IMR-90 (cell line): Measurements from ENCODE around the gene SYT17. TPM values are rescaled to one million over a fixed set of nuclear protein-coding genes. Genes with fewer than 3 reads are reported as not detected.

ENCODE experiments used
- ATAC-seq: fragments of 200-7000 bp; cut with Tn5 transposase; 2 replicates; pipeline ENCODE4 v1.9.1; 2020; ENCODE audit warnings: low read depth, mild to moderate bottlenecking, moderate library complexity
- BruUV-seq: library from RNA; stranded (reverse); fragments of 400-500 nt; replicated peaks from 2 replicates; lab custom pipeline; 2021; lab: Mats Ljungman, UMichigan
- CTCF ChIA-PET: fragments of 300-600 bp; formaldehyde crosslinking; extraction: SDS; loops from one replicate; lab custom pipeline; 2021; ENCODE audit warnings: antibody characterized with exemption; lab: Yijun Ruan, JAX
- POLR2A ChIA-PET: fragments of 300-600 bp; sonication (Branson Sonifier 250); formaldehyde crosslinking; loops from one replicate; lab custom pipeline; 2022; ENCODE audit warnings: antibody characterized with exemption; ENCODE audit not compliant: unreplicated experiment; lab: Charles Lee
- DNase-seq: peaks from one replicate; pipeline ENCODE4 v3.0.0; 2013
- H2AFZ ChIP-seq: replicated peaks from 2 replicates; pipeline ENCODE3; 2013; ENCODE audit warnings: low read length, mild to moderate bottlenecking; ENCODE audit not compliant: poor library complexity
- H2AK5ac ChIP-seq: 2 replicates; pipeline ENCODE4 v1.6.1; 2013; ENCODE audit warnings: low read depth, low read length, inconsistent platforms
- H2AK9ac ChIP-seq: replicated peaks from 2 replicates; pipeline ENCODE3; 2013; ENCODE audit warnings: mild to moderate bottlenecking, low read depth, low read length, moderate library complexity; ENCODE audit not compliant: poor library complexity
- H2BK120ac ChIP-seq: 2 replicates; pipeline ENCODE4 v1.6.1; 2013; ENCODE audit warnings: low read depth, low read length, inconsistent platforms
- H2BK15ac ChIP-seq: 3 replicates; pipeline ENCODE4 v1.6.1; 2013; ENCODE audit warnings: low read depth, low read length, inconsistent platforms
- H2BK20ac ChIP-seq: 2 replicates; pipeline ENCODE4 v1.6.1; 2013; ENCODE audit warnings: low read depth, mild to moderate bottlenecking, inconsistent platforms, low read length, moderate library complexity
- H2BK5ac ChIP-seq: 2 replicates; pipeline ENCODE4 v1.6.1; 2013; ENCODE audit warnings: mild to moderate bottlenecking, low read depth, low read length, inconsistent platforms; ENCODE audit not compliant: poor library complexity, severe bottlenecking
- H3K14ac ChIP-seq: replicated peaks from 2 replicates; pipeline ENCODE4 v1.6.1; 2013; ENCODE audit warnings: low read depth, low read length, inconsistent platforms
- H3K18ac ChIP-seq: 2 replicates; pipeline ENCODE4 v1.6.1; 2013; ENCODE audit warnings: low read depth, low read length, control low read depth
- H3K23ac ChIP-seq: 2 replicates; pipeline ENCODE4 v1.6.1; 2013; ENCODE audit warnings: low read depth, low read length, inconsistent platforms
- H3K27ac ChIP-seq: 2 replicates; pipeline ENCODE4 v1.5.1; 2013; ENCODE audit warnings: mild to moderate bottlenecking, control low read depth, low read length; ENCODE audit not compliant: insufficient read depth
- H3K27me3 ChIP-seq: 2 replicates; pipeline ENCODE4 v1.6.1; 2013; ENCODE audit warnings: low read length; ENCODE audit not compliant: control insufficient read depth, insufficient read depth
- H3K36me3 ChIP-seq: 2 replicates; pipeline ENCODE4 v1.6.1; 2013; ENCODE audit warnings: low read length, mixed read lengths; ENCODE audit not compliant: control insufficient read depth, insufficient read depth
- H3K4ac ChIP-seq: 2 replicates; pipeline ENCODE4 v1.6.1; 2013; ENCODE audit warnings: low read depth, low read length, inconsistent platforms
- H3K4me1 ChIP-seq: 2 replicates; pipeline ENCODE4 v1.6.1; 2013; ENCODE audit warnings: low read length, mixed read lengths; ENCODE audit not compliant: control insufficient read depth, insufficient read depth
- H3K4me2 ChIP-seq: 2 replicates; pipeline ENCODE4 v1.6.1; 2013; ENCODE audit warnings: low read depth, mild to moderate bottlenecking, control low read depth, low read length, moderate library complexity
- H3K4me3 ChIP-seq: 2 replicates; pipeline ENCODE4 v1.5.1; 2013; ENCODE audit warnings: low read depth, mild to moderate bottlenecking, control low read depth, low read length, moderate library complexity; ENCODE audit not compliant: insufficient read depth
- H3K56ac ChIP-seq: 2 replicates; pipeline ENCODE4 v1.6.1; 2013; ENCODE audit warnings: low read length, inconsistent platforms; ENCODE audit not compliant: insufficient read depth; ENCODE audit errors: extremely low read depth
- H3K79me1 ChIP-seq, 2 experiments: 2 replicates each; pipeline ENCODE4 v1.6.1; 2013; ENCODE audit warnings: low read length in 2 of 2, inconsistent platforms in 1 of 2, low read depth in 1 of 2
- H3K9ac ChIP-seq: 2 replicates; pipeline ENCODE4 v1.6.1; 2013; ENCODE audit warnings: low read depth, low read length, control low read depth
- H3K9me1 ChIP-seq: 2 replicates; pipeline ENCODE4 v1.6.1; 2013; ENCODE audit warnings: low read length, inconsistent platforms; ENCODE audit not compliant: insufficient read depth
- H3K9me3 ChIP-seq: 2 replicates; pipeline ENCODE4 v1.6.1; 2013; ENCODE audit warnings: low read length; ENCODE audit not compliant: control insufficient read depth, insufficient read depth
- H4K20me1 ChIP-seq: 2 replicates; pipeline ENCODE4 v1.6.1; 2013; ENCODE audit warnings: low read length, inconsistent platforms; ENCODE audit not compliant: insufficient read depth
- H4K5ac ChIP-seq: 2 replicates; pipeline ENCODE4 v1.6.1; 2013; ENCODE audit warnings: mild to moderate bottlenecking, low read depth, low read length, control low read depth
- H4K8ac ChIP-seq, 2 experiments: 2 replicates each; pipeline ENCODE4 v1.6.1; 2013; ENCODE audit warnings: low read depth in 2 of 2, low read length in 2 of 2, control low read depth in 1 of 2, inconsistent platforms in 1 of 2
- H4K91ac ChIP-seq: 2 replicates; pipeline ENCODE4 v1.6.1; 2013; ENCODE audit warnings: low read depth, low read length, inconsistent platforms; ENCODE audit not compliant: insufficient read depth
- BHLHE40 ChIP-seq: fragments of 150-350 bp; IDR thresholded peaks from 2 replicates; pipeline ENCODE4 v1.6.1; 2016; ENCODE audit warnings: mild to moderate bottlenecking, low read depth, low read length
- CEBPB ChIP-seq: IDR thresholded peaks from 2 replicates; pipeline ENCODE4 v1.6.1; 2012; ENCODE audit warnings: low read depth, low read length, improper control_type of control experiment
- CHD1 ChIP-seq: IDR thresholded peaks from 2 replicates; pipeline ENCODE4 v1.6.1; 2012; ENCODE audit warnings: low read depth, low read length, improper control_type of control experiment
- FOS ChIP-seq: fragments of 150-350 bp; IDR thresholded peaks from 2 replicates; pipeline ENCODE4 v1.6.1; 2016; ENCODE audit warnings: low read depth, low read length
- MAFK ChIP-seq: IDR thresholded peaks from 2 replicates; pipeline ENCODE4 v1.6.1; 2012; ENCODE audit warnings: low read depth, low read length, improper control_type of control experiment
- MAZ ChIP-seq: IDR thresholded peaks from 2 replicates; pipeline ENCODE4 v1.6.1; 2012; ENCODE audit warnings: low read depth, mild to moderate bottlenecking, low read length, improper control_type of control experiment, moderate library complexity, borderline replicate concordance
- MXI1 ChIP-seq: IDR thresholded peaks from 2 replicates; pipeline ENCODE4 v1.6.1; 2012; ENCODE audit warnings: low read depth, mild to moderate bottlenecking, low read length, moderate library complexity, borderline replicate concordance
- NFE2L2 ChIP-seq: fragments of 150-350 bp; IDR thresholded peaks from 2 replicates; pipeline ENCODE4 v1.6.1; 2016; ENCODE audit warnings: low read depth, mild to moderate bottlenecking, low read length
- RAD21 ChIP-seq: IDR thresholded peaks from 2 replicates; pipeline ENCODE4 v1.6.1; 2012; ENCODE audit warnings: low read length, improper control_type of control experiment
- RCOR1 ChIP-seq: IDR thresholded peaks from 2 replicates; pipeline ENCODE4 v1.6.1; 2012; ENCODE audit warnings: mild to moderate bottlenecking, low read length, improper control_type of control experiment; ENCODE audit not compliant: insufficient replicate concordance
- RFX5 ChIP-seq: IDR thresholded peaks from 2 replicates; pipeline ENCODE4 v1.8.0; 2012; ENCODE audit warnings: low read depth, mild to moderate bottlenecking, low read length, moderate library complexity
- SMC3 ChIP-seq: fragments of 150-350 bp; IDR thresholded peaks from 2 replicates; pipeline ENCODE4 v1.6.1; 2016; ENCODE audit warnings: low read depth, mild to moderate bottlenecking, antibody characterized with exemption, low read length, moderate library complexity
- WGBS, 2 experiments: methylation state at CpG; one replicate each; pipeline versions ENCODE4 v1.1.5 to v1.1.7; 2013; ENCODE audit warnings: missing lambda C conversion rate in 2 of 2; ENCODE audit not compliant: insufficient read length in 1 of 2; ENCODE audit errors: extremely low coverage in 2 of 2; 5-methylcytosine and 5-hydroxymethylcytosine counted together
- dilution Hi-C: fragments of 300-500 bp; cut with HindIII; formaldehyde crosslinking; loops from one replicate; pipeline ENCODE4 v1.14.3; 2018; ENCODE audit warnings: low sequenced_read_pairs; ENCODE audit not compliant: unreplicated experiment
- in situ Hi-C: fragments of 300-500 bp; cut with MboI; formaldehyde crosslinking; loops from 3 replicates; pipeline ENCODE4 v1.14.3; 2019; ENCODE audit warnings: low sequenced_read_pairs, inconsistent platforms, mixed read lengths
- intact Hi-C: fragments of 100-400 bp; cut with micrococcal nuclease; formaldehyde crosslinking; loops from 2 replicates; pipeline ENCODE4 v1.10.0; 2022
- polyA plus RNA-seq, 3 experiments: library from polyadenylated mRNA; depleted of rRNA; stranded (reverse); fragments of >200 nt; gene quantifications; 2 replicates each; pipeline ENCODE4 v1.2.3, GENCODE V29; 2012; ENCODE audit warnings: low replicate concordance in 1 of 3
- total RNA-seq: library from RNA; depleted of rRNA; stranded (reverse); fragments of >200 nt; gene quantifications from 2 replicates; pipeline ENCODE4 v1.2.3, GENCODE V29; 2012
- TF ChIP-seq, protein P1 (sequence below): conservative IDR thresholded peaks from 2 replicates; pipeline ENCODE4 v1.5.1; 2012; ENCODE audit warnings: mild to moderate bottlenecking, low read depth, low read length, improper control_type of control experiment
- TF ChIP-seq, protein P2 (sequence below): fragments of 150-350 bp; IDR thresholded peaks from 2 replicates; pipeline ENCODE4 v1.6.1; 2016; ENCODE audit warnings: low read depth, mild to moderate bottlenecking, low read length, moderate library complexity, borderline replicate concordance

The SYT17 gene
- total and polyA plus RNA-seq, 2 of the 4 experiments (the other 2 are of a cell fraction), result not detected

DNA sequence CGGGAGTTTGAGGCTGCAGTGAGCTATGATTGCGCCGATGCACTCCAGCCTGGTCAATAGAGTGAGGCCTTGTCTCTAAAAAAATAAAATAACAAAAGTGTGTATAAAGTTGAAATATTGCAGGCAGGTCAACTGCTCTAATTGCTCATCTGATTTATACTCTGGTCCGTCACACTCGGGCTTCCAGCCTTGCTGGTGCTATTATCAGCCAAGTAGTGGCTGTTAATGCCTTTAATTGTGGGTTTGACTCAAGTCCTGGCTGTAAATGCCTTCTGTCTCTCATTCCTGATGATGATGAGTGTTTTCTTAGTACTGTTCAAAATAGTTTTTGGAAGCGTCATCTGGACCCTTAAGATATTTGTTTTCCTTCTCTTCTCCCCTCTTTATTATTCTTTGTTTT lies 18.4 kb downstream of the SYT17 start:
- Histone ChIP-seq H4K91ac (no peak overlapping the region), H2BK15ac (no peak overlapping the region), H3K18ac (no peak overlapping the region), H3K4me1 (peaks cover 2% of the 10 kb centered on the region), H3K4ac (no peak overlapping the region), H3K27me3 (no peaks in the 10 kb centered on the region), H3K23ac (no peak overlapping the region), H4K5ac (no peak overlapping the region), H2BK120ac (no peak overlapping the region), H3K9me1 (peaks cover 3% of the 10 kb centered on the region; the same call in 1 of the 2 replicates), H4K8ac (no peak overlapping the region), H4K20me1 (no peaks in the 10 kb centered on the region), H3K79me1 (no peaks in the 10 kb centered on the region), H3K14ac (no peak overlapping the region), H3K9ac (no peak overlapping the region), H2BK5ac (no peak overlapping the region), H2AK9ac (no peak overlapping the region), H3K36me3 (no peaks in the 10 kb centered on the region), H2AFZ (no peak overlapping the region), H3K4me3 (no peak overlapping the region), H3K56ac (no peak overlapping the region), H2AK5ac (no peak overlapping the region), H3K27ac (no peak overlapping the region), H3K9me3 (no peaks in the 10 kb centered on the region), H2BK20ac (no peak overlapping the region), H3K4me2 (no peak overlapping the region)
- BruUV-seq, result no TSS peak
- no peak for ATAC-seq
- intact Hi-C loops (no loop called here), dilution Hi-C loops (no loop called here), in situ Hi-C loops (no loop called here)
- no peak for DNase-seq
- POLR2A ChIA-PET, result no interaction called here
- 80% methylated on average over 1 of the region's 6 CpGs; no CpG with 5 or more reads in 1 of the 2 experiments for WGBS, 2 experiments
- CTCF ChIA-PET, result no interaction called here
- TF ChIP-seq, protein P1, sequence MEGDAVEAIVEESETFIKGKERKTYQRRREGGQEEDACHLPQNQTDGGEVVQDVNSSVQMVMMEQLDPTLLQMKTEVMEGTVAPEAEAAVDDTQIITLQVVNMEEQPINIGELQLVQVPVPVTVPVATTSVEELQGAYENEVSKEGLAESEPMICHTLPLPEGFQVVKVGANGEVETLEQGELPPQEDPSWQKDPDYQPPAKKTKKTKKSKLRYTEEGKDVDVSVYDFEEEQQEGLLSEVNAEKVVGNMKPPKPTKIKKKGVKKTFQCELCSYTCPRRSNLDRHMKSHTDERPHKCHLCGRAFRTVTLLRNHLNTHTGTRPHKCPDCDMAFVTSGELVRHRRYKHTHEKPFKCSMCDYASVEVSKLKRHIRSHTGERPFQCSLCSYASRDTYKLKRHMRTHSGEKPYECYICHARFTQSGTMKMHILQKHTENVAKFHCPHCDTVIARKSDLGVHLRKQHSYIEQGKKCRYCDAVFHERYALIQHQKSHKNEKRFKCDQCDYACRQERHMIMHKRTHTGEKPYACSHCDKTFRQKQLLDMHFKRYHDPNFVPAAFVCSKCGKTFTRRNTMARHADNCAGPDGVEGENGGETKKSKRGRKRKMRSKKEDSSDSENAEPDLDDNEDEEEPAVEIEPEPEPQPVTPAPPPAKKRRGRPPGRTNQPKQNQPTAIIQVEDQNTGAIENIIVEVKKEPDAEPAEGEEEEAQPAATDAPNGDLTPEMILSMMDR, result no peak
- TF ChIP-seq RAD21 (no peak), NFE2L2 (no peak), CEBPB (no peak), SMC3 (no peak), MAFK (no peak), RCOR1 (no peak), CHD1 (no peak), RFX5 (no peak), MXI1 (no peak), MAZ (no peak), BHLHE40 (no peak), FOS (no peak)
- TF ChIP-seq, protein P2, sequence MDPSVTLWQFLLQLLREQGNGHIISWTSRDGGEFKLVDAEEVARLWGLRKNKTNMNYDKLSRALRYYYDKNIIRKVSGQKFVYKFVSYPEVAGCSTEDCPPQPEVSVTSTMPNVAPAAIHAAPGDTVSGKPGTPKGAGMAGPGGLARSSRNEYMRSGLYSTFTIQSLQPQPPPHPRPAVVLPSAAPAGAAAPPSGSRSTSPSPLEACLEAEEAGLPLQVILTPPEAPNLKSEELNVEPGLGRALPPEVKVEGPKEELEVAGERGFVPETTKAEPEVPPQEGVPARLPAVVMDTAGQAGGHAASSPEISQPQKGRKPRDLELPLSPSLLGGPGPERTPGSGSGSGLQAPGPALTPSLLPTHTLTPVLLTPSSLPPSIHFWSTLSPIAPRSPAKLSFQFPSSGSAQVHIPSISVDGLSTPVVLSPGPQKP, result no peak
